Anterior cingulate cortex (tissue), 58 donors: ENCODE results near the gene FRMD8.
A peak's percentile ranks its signal among the peaks of the same experiment; 100 is the strongest.

Experiments used
- DNase-seq, 58 donors: peaks; one replicate each; lab custom pipeline; 2025; lab: John Stamatoyannopoulos, UW

FRMD8 gene, protein sequence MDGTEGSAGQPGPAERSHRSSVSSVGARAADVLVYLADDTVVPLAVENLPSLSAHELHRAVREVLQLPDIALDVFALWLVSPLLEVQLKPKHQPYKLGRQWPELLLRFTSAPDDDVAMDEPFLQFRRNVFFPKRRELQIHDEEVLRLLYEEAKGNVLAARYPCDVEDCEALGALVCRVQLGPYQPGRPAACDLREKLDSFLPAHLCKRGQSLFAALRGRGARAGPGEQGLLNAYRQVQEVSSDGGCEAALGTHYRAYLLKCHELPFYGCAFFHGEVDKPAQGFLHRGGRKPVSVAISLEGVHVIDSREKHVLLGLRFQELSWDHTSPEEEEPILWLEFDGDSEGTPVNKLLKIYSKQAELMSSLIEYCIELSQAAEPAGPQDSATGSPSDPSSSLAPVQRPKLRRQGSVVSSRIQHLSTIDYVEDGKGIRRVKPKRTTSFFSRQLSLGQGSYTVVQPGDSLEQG

DNA sequence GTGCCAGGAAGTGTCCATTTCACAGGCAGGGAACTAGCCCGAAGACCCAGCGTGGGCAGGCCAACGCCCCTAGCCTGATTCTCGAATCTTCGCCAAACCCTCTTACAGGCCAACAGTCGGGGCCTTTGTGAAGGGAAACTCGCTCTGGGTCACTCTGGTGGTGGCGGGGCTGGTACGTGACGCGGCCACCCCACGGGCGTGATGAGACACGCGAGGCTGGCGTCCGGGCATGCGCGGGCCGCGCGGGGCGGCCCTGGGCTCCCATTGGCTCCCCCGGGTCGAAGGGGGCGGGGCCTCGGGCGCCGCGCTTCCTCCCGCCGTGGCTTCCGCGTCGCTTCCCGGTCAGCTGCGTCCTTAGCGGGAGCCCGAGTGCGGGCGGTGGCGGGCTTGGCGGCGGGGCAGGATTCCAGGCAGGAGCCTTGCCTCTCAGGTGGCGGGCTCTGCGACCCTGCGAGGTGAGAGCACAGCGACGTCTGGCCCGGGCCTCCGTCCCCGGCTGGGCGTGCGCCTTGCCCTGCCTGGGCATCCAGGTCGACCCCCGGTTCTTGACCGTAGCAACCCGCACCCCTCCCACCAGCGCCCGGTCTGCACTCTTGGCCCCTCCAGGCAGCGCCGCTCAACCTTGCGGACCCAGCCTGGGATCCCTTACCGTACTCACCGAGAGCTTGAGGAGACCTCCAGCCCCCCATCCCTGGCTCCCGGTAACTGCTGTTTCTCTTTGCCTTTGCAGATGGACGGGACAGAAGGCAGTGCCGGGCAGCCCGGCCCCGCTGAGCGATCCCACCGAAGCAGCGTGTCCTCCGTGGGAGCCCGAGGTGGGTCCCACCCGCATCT, at the start of gene FRMD8:
Gene FRMD8 (plus strand): TSS at position 331 of the 834 bp plus-strand sequence. CDS start 400 bp downstream, at position 731.
- peak in 57 of 58 donors; percentile 14 to 97 (median 87) for DNase-seq

DNA sequence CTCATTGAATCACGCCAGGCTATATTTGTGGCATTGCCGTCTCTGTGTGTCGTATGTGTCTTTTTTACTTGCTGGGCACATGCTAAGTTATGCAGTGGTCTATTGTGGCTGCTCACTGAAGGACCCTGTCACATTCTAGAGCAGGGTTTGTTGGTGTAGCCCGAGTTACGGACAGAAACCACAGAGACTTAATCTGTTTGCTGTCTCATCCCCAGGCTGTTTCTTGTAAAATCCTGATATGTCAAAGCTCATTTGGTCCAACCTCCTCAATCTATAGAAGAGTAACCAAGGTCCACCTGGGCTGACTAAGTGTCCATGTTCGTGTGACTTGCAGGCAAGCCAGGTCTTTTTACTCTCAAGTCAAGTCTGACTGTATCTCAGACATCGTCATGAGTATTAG, 47.8 kb upstream of the FRMD8 start:
- no peak for DNase-seq

DNA sequence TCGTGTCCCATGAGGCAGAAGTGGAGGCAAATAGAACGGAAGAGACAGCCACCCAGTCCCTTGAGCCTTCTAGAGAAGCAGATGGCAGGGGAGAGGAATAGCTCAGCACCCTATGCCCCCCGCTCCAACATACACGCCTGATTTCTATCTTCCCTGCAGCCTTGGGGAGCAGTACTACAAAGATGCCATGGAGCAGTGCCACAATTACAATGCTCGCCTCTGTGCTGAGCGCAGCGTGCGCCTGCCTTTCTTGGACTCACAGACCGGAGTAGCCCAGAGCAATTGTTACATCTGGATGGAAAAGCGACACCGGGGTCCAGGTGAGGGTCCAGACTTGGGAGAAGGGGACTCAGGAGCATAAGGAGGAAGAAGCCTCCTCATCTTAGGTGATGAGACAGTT, 46.2 kb upstream of the FRMD8 start:
- DNase-seq, result peak in 8 of 58 donors; percentile 13 to 39 (median 23)

DNA sequence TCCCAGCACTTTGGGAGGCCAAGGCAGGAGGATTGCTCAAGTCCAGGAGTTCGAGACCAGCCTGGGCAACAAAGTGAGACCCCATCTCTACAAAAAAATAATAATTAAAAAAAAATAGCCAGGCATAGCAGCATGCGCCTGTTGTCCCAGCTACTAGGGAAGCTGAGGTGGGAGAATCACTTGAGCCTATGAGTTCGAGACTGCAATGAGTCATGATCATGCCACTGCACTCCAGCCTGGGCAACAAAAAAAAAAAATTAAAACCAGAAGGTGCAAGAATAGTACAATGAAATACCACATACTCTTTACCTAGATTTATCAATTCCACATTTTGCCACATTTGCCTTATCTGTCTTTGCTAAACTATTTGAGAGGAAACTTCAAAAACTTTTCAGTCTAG, 44.6 kb upstream of the FRMD8 start:
- no peak for DNase-seq

DNA sequence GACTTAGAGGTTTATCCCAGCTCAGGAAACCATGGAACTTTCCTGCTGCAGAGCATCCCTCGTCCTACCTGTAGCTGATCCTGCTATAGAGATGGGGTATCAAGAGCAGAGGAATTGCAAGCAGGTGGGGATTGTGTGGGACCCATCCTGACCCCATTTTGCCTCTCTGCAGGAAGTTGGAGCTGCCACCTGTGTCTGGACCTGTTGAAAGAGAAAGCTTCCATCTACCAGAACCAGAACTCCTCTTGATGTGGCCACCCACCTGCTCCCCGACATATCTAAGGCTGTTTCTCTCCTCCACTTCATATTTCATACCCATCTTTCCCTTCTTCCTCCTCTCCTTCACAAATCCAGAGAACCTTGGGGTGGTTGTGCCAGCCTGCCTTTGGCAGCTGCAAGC, 34.9 kb upstream of the FRMD8 start:
- no peak for DNase-seq

DNA sequence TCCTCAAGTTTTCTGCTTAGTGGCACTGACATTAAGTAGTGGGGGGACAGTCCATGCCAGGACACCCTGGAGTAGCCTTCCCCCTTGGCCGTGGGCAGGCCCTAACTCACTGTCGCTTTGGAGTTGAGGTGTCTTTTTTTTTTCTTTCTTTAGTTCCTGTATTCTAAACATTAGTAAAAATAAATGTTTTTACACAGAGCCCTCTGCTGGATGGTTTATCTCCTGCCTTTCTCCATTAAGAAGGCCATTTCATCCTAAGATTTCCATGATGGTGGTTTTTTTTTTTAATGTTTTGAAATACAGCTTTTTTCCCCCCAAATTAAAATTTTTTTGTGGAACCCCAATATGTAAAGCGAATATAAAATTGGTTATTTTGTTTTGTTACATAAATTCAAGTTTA, 33.7 kb upstream of the FRMD8 start:
- no peak for DNase-seq

DNA sequence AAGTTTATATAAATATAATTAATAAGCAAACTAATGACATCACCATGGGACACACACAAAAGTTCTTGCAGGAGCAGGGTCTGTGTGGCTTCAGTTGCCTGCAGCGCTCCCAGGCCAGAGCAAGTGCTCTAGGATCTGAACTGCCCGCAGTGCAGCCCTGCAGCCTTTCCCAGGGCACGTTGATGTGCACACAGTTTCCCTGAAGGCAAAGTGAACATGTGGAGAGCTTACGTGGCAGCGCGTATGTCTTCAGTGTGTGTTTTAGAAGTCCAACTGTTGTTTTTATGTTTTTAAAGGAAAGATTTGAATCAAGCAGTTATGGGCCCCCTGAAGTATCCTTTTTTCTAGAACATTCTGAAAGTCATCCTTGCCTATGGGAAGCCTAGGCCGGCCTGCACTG, 33.1 kb upstream of the FRMD8 start:
- no peak for DNase-seq

DNA sequence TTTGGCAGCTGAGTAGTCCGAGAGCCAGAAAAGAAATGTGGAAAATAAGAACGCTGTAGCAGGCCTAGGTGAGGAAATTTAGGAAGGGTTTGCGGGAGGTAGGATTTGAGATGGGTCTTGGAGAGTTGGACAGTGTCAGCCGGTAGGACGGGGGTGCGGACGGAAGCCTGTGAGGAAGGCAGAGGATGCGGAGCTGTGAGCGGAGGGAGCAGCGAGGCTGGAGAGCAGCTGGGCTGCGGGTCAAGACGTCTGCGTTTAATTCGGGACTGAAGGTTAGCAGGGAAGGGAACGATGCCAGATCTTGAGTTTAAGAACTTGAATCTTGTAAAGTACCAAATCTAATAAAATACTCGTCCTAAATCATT, 32.6 kb upstream of the FRMD8 start:
- peak in 32 of 58 donors; percentile 22 to 70 (median 52) for DNase-seq

DNA sequence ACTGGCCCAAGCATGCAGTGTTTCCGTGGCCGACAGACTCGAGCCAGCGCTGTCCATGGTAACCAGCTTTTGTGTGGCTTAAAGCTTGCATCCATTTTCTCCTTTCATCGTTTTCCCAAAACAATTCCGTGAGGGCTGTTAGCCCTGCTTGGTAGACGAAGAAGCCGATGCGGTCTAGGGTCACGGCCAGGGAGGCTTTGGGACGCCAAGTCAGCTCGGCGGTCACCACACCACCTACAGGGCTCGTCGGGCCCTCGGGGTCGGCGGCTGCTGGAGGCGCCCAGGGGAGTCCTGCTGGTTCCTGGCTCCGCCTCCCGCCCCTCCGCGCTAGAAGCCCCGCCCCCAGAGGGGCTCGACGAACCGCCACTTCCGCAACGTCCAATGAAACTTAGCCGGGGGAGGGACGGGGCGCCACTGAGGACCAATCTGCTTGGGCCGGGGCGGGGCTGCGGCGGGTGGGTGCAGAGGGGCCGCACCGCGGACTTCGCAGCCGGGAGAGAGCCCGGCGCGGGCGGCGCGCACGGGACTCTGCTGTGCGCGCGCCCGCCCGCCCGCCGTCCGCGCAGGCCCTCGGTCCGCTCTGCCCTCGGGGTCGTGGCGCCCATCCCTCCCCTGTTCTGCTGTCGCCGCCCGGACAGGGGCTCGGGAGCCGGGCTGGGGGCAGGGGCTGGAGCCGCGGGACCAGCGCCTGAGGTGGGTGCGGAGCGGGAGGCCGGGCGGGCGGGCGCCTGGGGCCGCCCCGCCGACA, 32.0 kb upstream of the FRMD8 start, which contains the start of gene TIGD3:
Gene TIGD3 (plus strand): TSS at position 487 of the 748 bp plus-strand sequence. CDS start 1,058 bp downstream, outside the sequence.
- DNase-seq, result peak; percentile 62 to 99 (median 95)

DNA sequence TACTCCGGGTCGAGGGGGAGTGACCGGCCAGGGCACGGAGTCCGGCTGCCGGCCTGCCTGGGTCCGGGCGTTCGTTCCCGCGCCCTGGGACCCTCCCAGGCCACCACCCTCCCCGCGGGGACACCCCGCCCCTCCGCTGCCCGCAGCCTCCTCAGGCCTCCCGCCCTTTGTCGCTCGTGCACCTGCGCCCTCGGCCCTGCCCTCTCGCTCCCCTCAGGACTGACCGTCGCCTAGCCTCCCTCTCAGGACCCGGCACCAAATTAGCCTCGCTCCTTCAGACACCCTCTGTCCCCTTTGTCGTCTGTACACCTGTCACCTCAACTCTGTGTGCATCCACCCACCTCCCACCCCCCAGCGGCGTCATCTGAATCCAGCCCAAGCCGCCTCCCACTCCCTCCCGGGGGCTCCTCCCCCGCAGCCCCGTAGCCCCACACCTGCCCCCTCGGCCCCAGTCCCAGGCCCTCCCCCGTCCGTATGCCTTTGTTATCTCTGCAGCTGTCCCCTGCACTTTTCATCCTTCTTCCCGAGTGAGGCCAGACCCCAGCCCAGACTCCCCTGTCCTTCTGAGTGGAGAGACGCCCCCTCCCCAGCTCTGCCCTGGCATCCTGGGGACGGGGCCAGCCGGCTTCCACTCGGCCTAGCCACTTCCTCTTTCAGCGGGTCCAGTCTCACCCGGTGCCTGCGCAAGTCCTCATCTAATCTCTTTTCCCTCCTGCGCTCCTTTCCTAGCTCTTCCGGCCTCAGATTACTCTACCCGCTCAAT, 31.2 kb upstream of the FRMD8 start:
- DNase-seq, result peak in 7 of 58 donors; percentile 25 to 53 (median 41)

DNA sequence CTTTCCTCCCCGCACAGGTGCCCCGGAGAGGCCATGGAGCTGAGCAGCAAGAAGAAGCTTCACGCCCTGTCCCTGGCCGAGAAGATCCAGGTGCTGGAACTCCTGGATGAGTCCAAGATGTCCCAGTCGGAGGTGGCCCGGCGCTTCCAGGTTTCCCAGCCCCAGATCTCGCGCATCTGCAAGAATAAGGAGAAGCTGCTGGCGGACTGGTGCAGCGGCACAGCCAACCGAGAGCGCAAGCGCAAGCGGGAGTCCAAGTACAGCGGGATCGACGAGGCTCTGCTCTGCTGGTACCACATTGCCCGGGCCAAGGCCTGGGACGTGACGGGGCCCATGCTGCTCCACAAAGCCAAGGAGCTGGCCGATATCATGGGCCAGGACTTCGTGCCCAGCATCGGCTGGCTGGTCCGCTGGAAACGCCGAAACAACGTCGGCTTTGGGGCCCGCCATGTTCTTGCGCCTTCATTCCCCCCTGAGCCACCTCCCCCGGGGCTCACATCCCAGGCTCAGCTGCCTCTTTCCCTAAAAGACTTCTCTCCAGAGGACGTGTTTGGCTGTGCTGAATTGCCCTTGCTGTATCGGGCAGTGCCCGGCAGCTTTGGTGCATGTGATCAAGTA, 30.6 kb upstream of the FRMD8 start:
- peak in 32 of 58 donors; percentile 7 to 58 (median 26) for DNase-seq

DNA sequence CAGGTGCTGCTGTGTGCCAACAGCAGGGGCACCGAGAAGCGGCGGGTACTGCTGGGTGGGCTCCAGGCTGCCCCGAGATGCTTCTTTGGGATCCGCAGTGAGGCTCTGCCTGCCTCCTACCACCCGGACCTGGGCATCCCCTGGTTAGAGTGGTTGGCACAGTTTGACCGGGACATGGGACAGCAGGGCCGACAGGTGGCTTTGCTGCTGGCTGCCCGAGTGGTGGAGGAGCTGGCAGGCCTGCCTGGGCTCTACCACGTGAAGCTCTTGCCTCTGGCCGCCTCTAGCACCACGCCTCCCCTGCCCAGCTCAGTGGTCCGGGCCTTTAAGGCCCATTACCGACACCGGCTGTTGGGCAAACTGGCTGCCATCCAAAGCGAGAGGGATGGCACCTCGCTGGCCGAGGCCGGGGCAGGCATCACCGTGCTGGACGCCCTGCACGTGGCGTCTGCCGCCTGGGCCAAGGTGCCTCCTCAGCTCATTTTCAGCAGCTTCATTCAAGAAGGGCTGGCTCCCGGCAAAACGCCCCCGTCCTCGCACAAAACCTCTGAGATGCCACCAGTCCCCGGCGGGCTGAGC, 30.0 kb upstream of the FRMD8 start:
- DNase-seq, result no peak

DNA sequence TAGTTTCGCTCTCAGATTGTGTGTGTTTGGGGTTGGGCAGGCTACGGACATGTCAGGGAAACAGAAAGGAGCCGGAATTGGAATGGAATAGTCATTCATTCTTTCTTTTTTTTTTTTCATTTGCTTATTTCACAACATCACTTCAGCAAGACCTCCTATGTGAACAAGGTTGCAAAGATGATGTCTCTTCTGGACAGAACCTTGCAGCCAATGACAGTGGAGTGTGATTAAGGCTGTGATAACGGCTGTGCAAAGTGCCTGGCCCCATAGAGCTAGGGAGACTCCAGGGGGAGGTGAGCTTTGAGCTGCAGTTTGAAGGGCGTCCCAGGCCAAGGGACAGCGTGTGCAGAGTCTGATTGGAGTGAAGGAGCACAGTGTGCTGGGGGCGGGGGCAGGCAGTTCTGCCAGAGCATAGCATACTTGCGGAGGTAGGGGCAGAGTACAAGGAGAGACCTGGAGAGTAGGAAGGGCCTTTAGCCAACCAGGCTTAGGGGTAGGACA, 28.5 kb upstream of the FRMD8 start:
- DNase-seq, result no peak

DNA sequence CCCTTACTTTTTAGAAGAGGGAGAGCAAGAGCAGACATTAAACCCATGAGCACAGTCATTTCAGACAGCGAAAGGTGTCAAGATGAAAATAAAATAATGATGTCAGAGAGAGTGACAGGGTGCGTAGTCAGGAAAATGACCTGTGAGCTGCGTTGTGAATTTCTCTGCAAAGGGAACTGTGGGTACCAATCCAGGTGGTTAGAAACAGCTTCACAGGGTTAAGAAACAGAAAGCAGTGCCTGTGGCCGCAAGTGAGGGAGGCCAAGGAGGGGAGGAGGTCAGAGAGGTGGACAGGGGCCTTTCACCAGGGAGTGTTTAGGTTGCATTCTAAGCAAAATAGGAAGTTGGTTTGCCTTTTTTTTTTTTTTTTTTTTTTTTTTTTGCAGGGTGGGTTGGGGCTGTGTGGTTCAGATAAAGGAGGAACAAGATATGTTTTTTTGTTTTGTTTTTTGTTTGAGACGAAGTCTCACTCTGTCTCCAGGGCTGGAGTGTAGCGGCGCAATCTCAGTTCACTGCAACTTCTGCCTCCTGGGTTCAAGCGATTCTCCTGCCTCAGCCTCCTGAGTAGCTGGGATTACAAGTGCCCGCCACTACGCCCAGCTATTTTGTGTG, 24.0 kb upstream of the FRMD8 start:
- DNase-seq, result no peak

DNA sequence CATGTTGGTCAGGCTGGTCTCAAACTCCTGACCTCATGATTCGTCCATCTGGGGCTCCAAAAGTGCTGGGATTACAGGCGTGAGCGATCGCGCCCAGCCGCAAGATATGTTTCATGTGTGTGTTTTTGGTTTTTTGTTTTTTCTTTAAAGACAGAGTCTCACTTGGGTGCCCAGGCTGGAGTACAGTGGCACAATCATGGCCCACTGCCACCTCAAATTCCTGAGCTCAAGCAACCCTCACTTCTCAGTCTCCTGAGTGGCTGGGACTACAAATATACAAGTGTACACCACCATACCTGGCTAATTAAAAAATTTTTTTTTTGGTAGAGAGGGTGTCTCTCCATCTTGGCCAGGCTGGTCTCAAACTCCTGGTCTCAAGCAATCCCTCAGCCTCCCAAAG, 23.5 kb upstream of the FRMD8 start:
- no peak for DNase-seq

DNA sequence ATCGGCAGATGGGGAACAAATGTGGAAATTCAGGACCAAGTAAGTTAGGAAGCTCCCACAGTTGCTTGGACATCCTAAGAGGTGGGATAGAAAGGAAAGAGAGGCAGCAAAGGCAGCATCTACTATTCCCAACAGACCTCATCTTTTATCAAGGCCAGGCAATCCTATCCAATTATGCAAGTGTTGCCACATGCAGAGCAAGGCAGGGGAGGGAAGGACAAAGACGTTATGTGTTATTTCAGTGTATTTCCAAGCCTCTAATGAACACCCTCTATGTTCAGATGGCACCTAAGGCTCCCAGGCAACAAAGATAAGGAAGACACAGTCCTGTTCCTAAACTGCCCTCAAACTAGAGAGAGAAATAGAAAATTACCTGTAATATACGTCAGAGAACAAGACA, 22.7 kb upstream of the FRMD8 start:
- no peak for DNase-seq

DNA sequence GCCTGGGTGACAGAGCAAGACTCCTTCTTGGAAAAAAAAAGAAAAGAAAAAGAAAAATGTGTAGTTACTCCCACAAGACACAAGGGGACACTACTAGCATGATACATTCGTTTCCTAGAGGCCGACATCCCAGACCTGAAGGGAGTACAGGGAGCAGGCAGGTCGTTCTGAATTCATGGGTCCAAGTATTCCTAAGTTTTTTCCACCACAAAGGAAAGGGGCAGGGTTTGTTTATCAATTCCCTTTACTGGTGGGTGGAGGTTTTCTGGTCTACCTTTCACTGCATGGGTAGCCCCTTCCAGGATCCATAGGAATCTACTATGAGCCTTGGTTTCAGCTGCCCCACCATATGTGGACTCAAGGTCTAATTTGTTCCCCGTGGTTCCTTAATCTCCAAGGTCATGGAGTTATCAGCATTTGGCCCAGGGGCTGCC, 20.1 kb upstream of the FRMD8 start:
- DNase-seq, result peak in 10 of 58 donors; percentile 8 to 56 (median 19)

DNA sequence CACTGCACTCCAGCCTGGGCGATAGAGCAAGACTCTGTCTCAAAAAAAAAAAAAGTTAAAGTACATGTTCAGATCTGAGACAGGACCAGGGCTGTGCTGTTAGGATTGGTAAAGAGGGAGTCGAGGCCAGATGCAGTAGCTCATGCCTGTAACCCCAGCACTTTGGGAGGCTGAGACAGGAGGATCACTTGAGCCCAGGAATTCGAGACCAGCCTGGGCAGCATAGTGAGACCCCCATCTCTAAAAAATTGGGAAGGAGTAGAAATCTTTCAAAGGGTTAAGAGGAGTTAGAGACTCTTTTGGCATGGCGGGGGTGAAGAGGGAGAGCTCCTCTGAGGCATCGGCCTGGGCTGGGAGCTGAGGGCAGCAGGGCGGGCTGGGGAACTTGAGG, 15.8 kb upstream of the FRMD8 start:
- no peak for DNase-seq
